ENCODE measurements around the gene GINS1.
A peak's percentile ranks its signal among the peaks of the same experiment; 100 is the strongest.
"Not testable (repeated sequence)": the region's sequence is repeated elsewhere in the genome, so short reads cannot be mapped to it uniquely, and the experiment has no call there.

GINS1 gene

GRCh38 chr20:25389858-25390537 lies 17.5 kb upstream of the GINS1 start:
- no peak for DNase-seq (ENCODE audit: low spot score)

- DNase-seq (ENCODE audit: low spot score): peak; percentile 89
Measured at GRCh38 chr20:25390538-25391528, 16.6 kb upstream of the GINS1 start, which contains the start of gene ABHD12. Gene ABHD12, minus strand, starts transcription at chr20:25390835. Its CDS starts 132 bp downstream, at chr20:25390703.

GRCh38 chr20:25394276-25394675 lies 13.2 kb upstream of the GINS1 start:
- DNase-seq (ENCODE audit: low spot score): no peak

- DNase-seq (ENCODE audit: low spot score): no peak
Measured at GRCh38 chr20:25394996-25395395, 12.5 kb upstream of the GINS1 start.

GRCh38 chr20:25397096-25397495 lies 10.4 kb upstream of the GINS1 start:
- no peak for DNase-seq (ENCODE audit: low spot score)

- no peak for DNase-seq (ENCODE audit: low spot score)
Measured at GRCh38 chr20:25397821-25398220, 9.7 kb upstream of the GINS1 start.

- DNase-seq (ENCODE audit: low spot score): peak; percentile 78
Measured at GRCh38 chr20:25398376-25399036, 9.0 kb upstream of the GINS1 start.

- peak; percentile 79 for DNase-seq (ENCODE audit: low spot score)
Measured at GRCh38 chr20:25399037-25399430, 8.4 kb upstream of the GINS1 start.

GRCh38 chr20:25400291-25400732 lies 7.2 kb upstream of the GINS1 start:
- DNase-seq (ENCODE audit: low spot score): not testable (repeated sequence)

GRCh38 chr20:25402583-25402982 lies 4.9 kb upstream of the GINS1 start:
- DNase-seq (ENCODE audit: low spot score): no peak

- no peak for DNase-seq (ENCODE audit: low spot score)
Measured at GRCh38 chr20:25408170-25408547, 686 bp downstream of the GINS1 start.

- DNase-seq (ENCODE audit: low spot score): no peak
Measured at GRCh38 chr20:25408890-25409289, 1.4 kb downstream of the GINS1 start.

GRCh38 chr20:25418776-25419175 lies 11.3 kb downstream of the GINS1 start:
- no peak for DNase-seq (ENCODE audit: low spot score)

GRCh38 chr20:25421102-25421501 lies 13.6 kb downstream of the GINS1 start:
- DNase-seq (ENCODE audit: low spot score): no peak

GRCh38 chr20:25422032-25422431 lies 14.6 kb downstream of the GINS1 start:
- DNase-seq (ENCODE audit: low spot score): no peak

- no peak for DNase-seq (ENCODE audit: low spot score)
Measured at GRCh38 chr20:25424536-25424935, 17.1 kb downstream of the GINS1 start.

GRCh38 chr20:25437153-25437581 lies 29.7 kb downstream of the GINS1 start:
- no peak for DNase-seq (ENCODE audit: low spot score)

GRCh38 chr20:25439328-25439727 lies 31.9 kb downstream of the GINS1 start:
- DNase-seq (ENCODE audit: low spot score): no peak

GRCh38 chr20:25444556-25444955 lies 37.1 kb downstream of the GINS1 start:
- no peak for DNase-seq (ENCODE audit: low spot score)

- no peak for DNase-seq (ENCODE audit: low spot score)
Measured at GRCh38 chr20:25447671-25448070, 40.2 kb downstream of the GINS1 start.

GRCh38 chr20:25452333-25452732 lies 44.9 kb downstream of the GINS1 start:
- no peak for DNase-seq (ENCODE audit: low spot score)

- peak; percentile 92 for DNase-seq (ENCODE audit: low spot score)
Measured at GRCh38 chr20:25453035-25453810, 45.8 kb downstream of the GINS1 start.
